ENCODE results near the gene LAMA2. TPM values are rescaled to one million over a fixed set of nuclear protein-coding genes. Genes with fewer than 3 reads are reported as not detected.

Gene LAMA2
- total RNA-seq, 1 donor: 40.2 TPM

DNA sequence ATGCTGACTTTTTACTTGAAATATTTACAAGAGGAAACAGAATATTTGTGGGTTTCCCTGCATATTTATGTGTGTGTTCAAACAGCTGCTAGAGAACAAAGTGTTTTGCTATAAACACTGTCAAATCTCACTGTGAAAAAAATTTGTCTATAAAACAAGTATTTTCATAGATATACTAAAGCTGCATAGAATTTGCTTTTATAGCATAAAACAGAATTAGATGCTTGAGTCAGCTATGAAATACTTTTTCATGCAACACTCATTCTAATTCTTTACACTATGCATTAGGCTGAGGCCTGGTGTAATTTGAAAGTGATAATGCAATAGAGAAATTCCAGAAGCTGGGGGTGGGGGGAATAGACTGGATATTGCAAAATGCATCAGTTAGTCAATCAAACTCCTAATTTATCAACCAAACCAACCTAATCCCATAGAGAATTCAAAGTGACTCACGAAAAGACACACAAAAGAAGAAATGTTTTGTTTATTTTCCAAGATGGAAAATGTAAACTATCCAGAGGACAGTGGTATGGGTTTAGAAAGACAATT is 148.2 kb downstream of the LAMA2 start:
- H3K4me3 ChIP-seq (ENCODE audit: low read depth, low read length): no peak overlapping the region
- DNase-seq (ENCODE audit: low read depth): peak; percentile 94

GRCh38 chr6:129032602-129033001 is 149.7 kb downstream of the LAMA2 start:
- no peak overlapping the region for H3K4me3 ChIP-seq (ENCODE audit: low read depth, low read length)
- DNase-seq (ENCODE audit: low read depth): peak; percentile 28
- TF ChIP-seq CTCF (IDR thresholded peaks at IDR 0.05; ENCODE audit: insufficient read depth, low read depth, low read length): no peak

More for the DNA sequence above, 148.2 kb downstream of the LAMA2 start:
- TF ChIP-seq CTCF (IDR thresholded peaks at IDR 0.05; ENCODE audit: insufficient read depth, low read depth, low read length): no peak

DNA sequence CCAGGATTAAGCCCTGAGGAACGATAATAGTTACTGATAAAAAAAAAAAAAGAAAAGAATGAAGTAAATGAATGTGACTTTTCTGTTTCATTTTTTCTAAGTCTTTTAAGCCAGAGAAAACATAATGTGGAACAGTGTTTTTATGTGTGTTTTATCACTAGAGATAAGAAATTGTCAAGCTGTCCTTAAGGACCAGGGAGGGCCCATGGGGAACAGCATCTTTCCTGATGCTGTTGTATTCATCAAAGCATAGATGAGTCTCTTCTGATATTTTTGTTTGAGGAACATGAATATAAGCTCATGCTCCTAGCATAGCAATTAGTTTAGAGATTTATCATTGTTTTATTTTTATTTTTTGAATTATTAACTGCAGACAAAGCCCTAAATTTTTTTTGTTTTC is 150.2 kb downstream of the LAMA2 start:
- no peak for DNase-seq (ENCODE audit: low read depth)
- no peak for TF ChIP-seq CTCF (IDR thresholded peaks at IDR 0.05; ENCODE audit: insufficient read depth, low read depth, low read length)
- H3K4me3 ChIP-seq (ENCODE audit: low read depth, low read length): no peak overlapping the region

DNA sequence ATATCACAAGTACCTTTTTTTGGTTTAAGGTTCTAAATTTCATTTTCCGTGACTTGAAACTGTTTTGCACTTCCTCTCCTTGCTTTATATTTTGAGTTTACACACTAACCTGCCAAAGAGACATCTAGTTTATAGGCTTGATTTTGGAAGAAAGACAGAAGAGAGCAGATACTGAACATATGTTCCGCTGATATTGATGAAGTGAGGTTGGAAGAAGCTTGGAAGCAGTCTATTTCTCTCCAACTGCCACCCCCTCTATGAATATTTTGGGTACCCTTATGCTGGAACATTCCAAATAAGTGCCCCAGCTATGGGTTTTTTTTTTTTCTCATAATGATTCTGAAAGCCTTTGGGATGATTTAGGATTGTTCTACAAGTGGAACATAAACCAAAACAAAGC is 150.6 kb downstream of the LAMA2 start:
- no peak for DNase-seq (ENCODE audit: low read depth)
- no peak overlapping the region for H3K4me3 ChIP-seq (ENCODE audit: low read depth, low read length)
- no peak for TF ChIP-seq CTCF (IDR thresholded peaks at IDR 0.05; ENCODE audit: insufficient read depth, low read depth, low read length)

GRCh38 chr6:129041563-129041962 is 158.6 kb downstream of the LAMA2 start:
- H3K4me3 ChIP-seq (ENCODE audit: low read depth, low read length): no peak overlapping the region
- no peak for TF ChIP-seq CTCF (IDR thresholded peaks at IDR 0.05; ENCODE audit: insufficient read depth, low read depth, low read length)
- DNase-seq (ENCODE audit: low read depth): no peak

GRCh38 chr6:129046526-129046925 is 163.6 kb downstream of the LAMA2 start:
- no peak for TF ChIP-seq CTCF (IDR thresholded peaks at IDR 0.05; ENCODE audit: insufficient read depth, low read depth, low read length)
- no peak overlapping the region for H3K4me3 ChIP-seq (ENCODE audit: low read depth, low read length)
- no peak for DNase-seq (ENCODE audit: low read depth)

DNA sequence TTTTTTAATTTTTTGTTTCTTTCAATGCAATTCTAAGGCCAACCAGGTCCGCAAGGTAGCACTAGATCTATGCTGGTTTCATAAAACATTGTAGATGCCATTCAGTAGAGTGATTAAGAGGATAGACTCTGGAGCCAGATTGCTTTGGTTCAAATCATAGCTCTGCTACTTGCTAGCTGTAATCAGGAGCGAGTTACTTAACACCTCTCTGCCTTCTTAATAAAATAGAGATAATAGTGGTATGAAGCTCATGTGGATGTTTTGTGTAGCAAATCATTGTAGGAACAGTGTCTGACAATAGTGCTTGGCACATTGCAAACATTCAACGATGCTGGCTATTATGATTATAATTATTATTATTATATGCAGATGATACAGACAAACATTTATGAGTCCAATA is 164.9 kb downstream of the LAMA2 start:
- TF ChIP-seq CTCF (IDR thresholded peaks at IDR 0.05; ENCODE audit: insufficient read depth, low read depth, low read length): no peak
- DNase-seq (ENCODE audit: low read depth): no peak
- no peak overlapping the region for H3K4me3 ChIP-seq (ENCODE audit: low read depth, low read length)
